Breast epithelium (tissue), 4 donors: ENCODE data around the gene ZMYND8. TPM values are rescaled to one million over a fixed set of nuclear protein-coding genes. Genes with fewer than 3 reads are reported as not detected.
"Not testable (repeated sequence)": the region's sequence is repeated elsewhere in the genome, so short reads cannot be mapped to it uniquely, and the experiment has no call there.

Experiments used
- DNase-seq, 2 donors: peaks; one replicate each; pipeline ENCODE4 v3.0.0-alpha.2; 2019; ENCODE audit warnings: low spot score in 2 of 2
- H3K27ac ChIP-seq, 2 donors: fragments of 200-600 bp; sonication (generic) in 1 of 2; one replicate each; pipeline ENCODE4 v1.5.1; 2016 to 2019; ENCODE audit warnings: mild to moderate bottlenecking in 1 of 2
- H3K27me3 ChIP-seq, 2 donors: fragments of 200-600 bp; sonication (generic) in 1 of 2; one replicate each; pipeline versions ENCODE4 v1.5.1 to v1.6.0; 2017 to 2019; ENCODE audit warnings: control low read depth in 1 of 2, mild to moderate bottlenecking in 1 of 2
- H3K36me3 ChIP-seq: fragments of 200-600 bp; one replicate; pipeline ENCODE4 v1.5.1; 2019
- H3K4me1 ChIP-seq, 2 donors: fragments of 200-600 bp; sonication (generic); one replicate each; pipeline ENCODE4 v1.5.1; 2016 to 2019; ENCODE audit warnings: control low read depth in 1 of 2
- H3K4me3 ChIP-seq, 3 donors: fragments of 200-600 bp; sonication (generic); 1 replicate in 2 of 3; 2 replicates in 1 of 3; pipeline ENCODE4 v1.5.1; 2016 to 2019; ENCODE audit warnings: mild to moderate bottlenecking in 3 of 3, moderate library complexity in 2 of 3
- H3K9me3 ChIP-seq, 2 donors: fragments of 200-600 bp; sonication (generic) in 1 of 2; one replicate each; pipeline ENCODE4 v1.5.1; 2016 to 2019; ENCODE audit warnings: control low read depth in 1 of 2
- CTCF ChIP-seq, 3 donors: fragments of 450-650 bp; IDR thresholded peaks; one replicate each; pipeline ENCODE4 v1.5.1; 2016 to 2017; ENCODE audit warnings: antibody characterized with exemption in 3 of 3, mild to moderate bottlenecking in 3 of 3, moderate library complexity in 3 of 3
- POLR2A ChIP-seq: fragments of 450-650 bp; IDR thresholded peaks from one replicate; pipeline ENCODE4 v1.6.1; 2016; ENCODE audit warnings: antibody characterized with exemption, mild to moderate bottlenecking, moderate library complexity
- POLR2AphosphoS5 ChIP-seq, 3 donors: sonication (generic); formaldehyde crosslinking; IDR thresholded peaks; one replicate each; pipeline ENCODE4 v1.6.1; 2017; ENCODE audit warnings: antibody characterized with exemption in 3 of 3
- intact Hi-C: fragments of 100-400 bp; cut with DNase I; formaldehyde crosslinking; loops from one replicate; pipeline ENCODE4 v1.15.1; 2023; ENCODE audit warnings: low total_unique reads
- total RNA-seq, 3 donors: library from RNA; depleted of rRNA; stranded (reverse); fragments of >200 nt; gene quantifications; one replicate each; pipeline ENCODE4 v1.1.0, GENCODE V29; 2016

ZMYND8 gene
- total RNA-seq, 3 donors from 2014 or later, result 40.6 to 47.7 (median 41.4) TPM

- intact Hi-C loops, result loop anchor here (2.0 kb wide), 1 partner anchor 20 kb away; no protein-coding TSS in a partner anchor
- Histone ChIP-seq H3K36me3 (no peaks in the 10 kb centered on the region), H3K27ac (no peak overlapping the region), H3K4me1 (no peaks in the 10 kb centered on the region), H3K27me3 (no peaks in the 10 kb centered on the region), H3K9me3 (no peaks in the 10 kb centered on the region), H3K4me3 (no peak overlapping the region)
- no peak for DNase-seq
- TF ChIP-seq POLR2A, result no peak
These were observed 177.2 kb downstream of the ZMYND8 start for GRCh38 chr20:47179267-47179666.

GRCh38 chr20:47178851-47179250, 177.6 kb downstream of the ZMYND8 start:
- Histone ChIP-seq H3K27ac (no peak overlapping the region), H3K9me3 (no peaks in the 10 kb centered on the region), H3K4me3 (no peak overlapping the region), H3K36me3 (no peaks in the 10 kb centered on the region), H3K4me1 (no peaks in the 10 kb centered on the region), H3K27me3 (no peaks in the 10 kb centered on the region)
- intact Hi-C loops, result loop anchor here (2.0 kb wide), 1 partner anchor 20 kb away; no protein-coding TSS in a partner anchor
- no peak for DNase-seq
- TF ChIP-seq POLR2AphosphoS5 (IDR thresholded peaks at IDR 0.05), result no peak
- no peak for TF ChIP-seq POLR2A
- TF ChIP-seq CTCF (IDR thresholded peaks at IDR 0.05), result no peak

- no peak overlapping the region for H3K27ac ChIP-seq
- H3K27me3 ChIP-seq, result no peaks in the 10 kb centered on the region
- no peak for DNase-seq
- intact Hi-C loops, result loop anchor here (2.0 kb wide), 1 partner anchor 19 kb away; no protein-coding TSS in a partner anchor
- H3K36me3 ChIP-seq, result no peaks in the 10 kb centered on the region
- H3K9me3 ChIP-seq, result no peaks in the 10 kb centered on the region
- no peak overlapping the region for H3K4me3 ChIP-seq
- TF ChIP-seq POLR2A, result no peak
- TF ChIP-seq POLR2AphosphoS5 (IDR thresholded peaks at IDR 0.05), result no peak
- TF ChIP-seq CTCF (IDR thresholded peaks at IDR 0.05), result no peak
- H3K4me1 ChIP-seq, result no peaks in the 10 kb centered on the region
These were observed 178.2 kb downstream of the ZMYND8 start for GRCh38 chr20:47178277-47178676.

GRCh38 chr20:47176217-47176616, 180.3 kb downstream of the ZMYND8 start:
- H3K27me3 ChIP-seq, H3K4me3 ChIP-seq, H3K27ac ChIP-seq, intact Hi-C loops, H3K9me3 ChIP-seq, DNase-seq, H3K36me3 ChIP-seq, H3K4me1 ChIP-seq: not testable (repeated sequence)

- intact Hi-C loops, result no loop called here
- H3K9me3 ChIP-seq, result no peaks in the 10 kb centered on the region
- H3K4me3 ChIP-seq, result no peak overlapping the region
- H3K36me3 ChIP-seq, result no peaks in the 10 kb centered on the region
- TF ChIP-seq POLR2A, result no peak
- TF ChIP-seq POLR2AphosphoS5 (IDR thresholded peaks at IDR 0.05), result no peak
- no peak for TF ChIP-seq CTCF (IDR thresholded peaks at IDR 0.05)
- H3K27me3 ChIP-seq, result no peaks in the 10 kb centered on the region
- H3K27ac ChIP-seq, result no peak overlapping the region
- DNase-seq, result no peak
- H3K4me1 ChIP-seq, result no peaks in the 10 kb centered on the region
These were observed 181.0 kb downstream of the ZMYND8 start for GRCh38 chr20:47175493-47175892.

GRCh38 chr20:47174456-47175243, 181.8 kb downstream of the ZMYND8 start:
- no peak overlapping the region for H3K4me3 ChIP-seq
- H3K36me3 ChIP-seq, result no peaks in the 10 kb centered on the region
- H3K4me1 ChIP-seq, result no peaks in the 10 kb centered on the region
- intact Hi-C loops, result no loop called here
- H3K9me3 ChIP-seq, result no peaks in the 10 kb centered on the region
- DNase-seq, result no peak
- H3K27ac ChIP-seq, result no peak overlapping the region
- no peaks in the 10 kb centered on the region for H3K27me3 ChIP-seq
- TF ChIP-seq POLR2AphosphoS5 (IDR thresholded peaks at IDR 0.05) (no peak), CTCF (IDR thresholded peaks at IDR 0.05) (no peak), POLR2A (no peak)
